Heart right ventricle (tissue), 16 donors: Measurements from ENCODE around the gene TRIM72. TPM values are rescaled to one million over a fixed set of nuclear protein-coding genes. Genes with fewer than 3 reads are reported as not detected.

Experiments
- ATAC-seq, 8 donors: fragments of 200-7000 bp; cut with Tn5 transposase; one replicate each; pipeline ENCODE4 v1.9.1; 2020; ENCODE audit warnings: mild to moderate bottlenecking in 8 of 8, moderate library complexity in 8 of 8, moderate number of reproducible peaks in 1 of 8
- DNase-seq, 2 donors: peaks; one replicate each; pipeline ENCODE4 v3.0.0-alpha.2; 2020
- H3K27ac ChIP-seq, 10 donors: fragments of 200-600 bp; sonication (generic) in 2 of 10; one replicate each; pipeline versions ENCODE4 v1.5.0 to v1.8.0; 2020 to 2022; ENCODE audit warnings: mild to moderate bottlenecking in 3 of 10
- H3K27me3 ChIP-seq, 7 donors: fragments of 200-600 bp; one replicate each; pipeline ENCODE4 v1.8.0; 2021 to 2022; ENCODE audit warnings: mild to moderate bottlenecking in 2 of 7
- H3K36me3 ChIP-seq, 9 donors: fragments of 200-600 bp; sonication (generic) in 1 of 9; one replicate each; pipeline versions ENCODE4 v1.5.0 to v1.8.0; 2020 to 2022; ENCODE audit warnings: mild to moderate bottlenecking in 2 of 9
- H3K4me1 ChIP-seq, 9 donors: fragments of 200-600 bp; sonication (generic) in 1 of 9; one replicate each; pipeline versions ENCODE4 v1.5.0 to v1.8.0; 2020 to 2022; ENCODE audit warnings: mild to moderate bottlenecking in 4 of 9
- H3K4me3 ChIP-seq, 10 donors: fragments of 200-600 bp; sonication (generic) in 2 of 10; one replicate each; pipeline versions ENCODE4 v1.5.0 to v1.8.0; 2020 to 2022; ENCODE audit warnings: mild to moderate bottlenecking in 7 of 10, moderate library complexity in 2 of 10
- H3K9me3 ChIP-seq, 11 donors: fragments of 200-600 bp in 10 of 11; sonication (generic) in 2 of 11; one replicate each; pipeline versions ENCODE4 v1.5.0 to v1.8.0; 2013 to 2022; ENCODE audit warnings: mild to moderate bottlenecking in 2 of 11, control low read depth in 1 of 11, moderate library complexity in 1 of 11
- CTCF ChIP-seq, 9 donors: fragments of 200-600 bp; sonication (generic) in 2 of 9; IDR thresholded peaks; one replicate each; pipeline versions ENCODE4 v1.5.0 to v1.8.0; 2021 to 2022; ENCODE audit warnings: antibody characterized with exemption in 9 of 9, mild to moderate bottlenecking in 5 of 9, moderate library complexity in 1 of 9
- WGBS, 2 donors: extraction: QIAGEN DNeasy Blood & Tissue Kit; methylation state at CpG; one replicate each; pipeline ENCODE4 v1.1.7; 2013; ENCODE audit warnings: inconsistent platforms in 1 of 2; 5-methylcytosine and 5-hydroxymethylcytosine counted together
- intact Hi-C, 10 donors: fragments of 100-400 bp; cut with DNase I; formaldehyde crosslinking; loops; one replicate each; pipeline versions ENCODE4 v1.11.1 to v1.14.2; 2022
- polyA plus RNA-seq, 2 donors: library from polyadenylated mRNA; stranded (reverse); fragments of 200-250 nt; gene quantifications; one replicate each; pipeline ENCODE4 v1.2.3, GENCODE V29; 2013
- total RNA-seq, 10 donors: library from RNA; stranded (reverse); fragmentation: NEBNext Ultra II Directional in 3 of 10; extraction: Animal tissue kit (Norgen Biotek cat#: 25700) in 3 of 10; gene quantifications; one replicate each; pipeline versions ENCODE4 v1.2.1 to v1.2.4, GENCODE V29; 2021 to 2023
- donor health status: Arrhythmogenic right ventricular cardiomyopathy.
- donor health status: ischemic (EF 13 %, LVEDD 7.1; RV severe dilation, severe dysfunction).
- donor health status: healthy with polysubstance abuse.
- donor health status: DM: no; HTN: yes; CAD: no.
- donor health status: DM: no; HTN: no; CAD: no.
- donor health status: ischemic (EF 25% LVEDD 6.9; RV normal size, moderate dysfunction).
- donor health status: ischemic (EF 25% LVEDD 5.7; RV mildly dilated, moderate dysfunction).
- donor health status: healthy.
- donor health status: DM: yes; HTN: yes; CAD: no.
- donor health status: Ischemic cardiomyopathy.
- donor health status: ischemic (EF 35%, LVEDD 5.7; RV mildly dilated, moderate dysfunction).
- donor health status: nonischemic (EF 11% LVEDD 7.7; RV severe dilation, severe dysfunction).
- donor health status: DM: yes; HTN: yes; CAD: no.
- donor health status: PGD.
- donor health status: ischemic (EF 29% LVEDD 5.4; RV normal size, mild dysfunction).
- donor health status: nonischemic (EF 23%, LVEDD 6.1; RV moderate dilation, normal function).

Gene TRIM72
- total and polyA plus RNA-seq, 12 donors = 0.51 to 4.8 (median 1.1) TPM

GRCh38 chr16:31184888-31185287 is 29.0 kb upstream of the TRIM72 start:
- TF ChIP-seq CTCF (IDR thresholded peaks at IDR 0.05) = no peak
- H3K27me3 ChIP-seq = no peaks in the 10 kb centered on the region
- H3K4me3 ChIP-seq = no peak overlapping the region
- 97 to 98% methylated on average over 14 of the region's 14 CpGs for WGBS, 2 donors
- DNase-seq (no peak), ATAC-seq (no peak)
- intact Hi-C loops = loop anchor here in 6 of 10 donors (5.0 to 10.0 kb wide), 6 partner anchors 43 to 270 kb away; partner anchors contain the start of genes ARMC5 (in 3 of the 6), ZNF843 (in 3 of the 6), KAT8 (in 1 of the 6) and ZNF646 (in 1 of the 6)
- H3K27ac ChIP-seq = peak overlapping the region in 1 of 10 donors; percentile 72
- peaks cover 5 to 81% (median 68%) of the 10 kb centered on the region in 9 donors for H3K36me3 ChIP-seq
- no peaks in the 10 kb centered on the region for H3K9me3 ChIP-seq
- peaks cover 10 to 71% (median 33%) of the 10 kb centered on the region in 9 donors for H3K4me1 ChIP-seq

- Histone ChIP-seq H3K4me3 (no peak overlapping the region), H3K4me1 (peaks cover 10 to 71% (median 33%) of the 10 kb centered on the region in 9 donors), H3K27me3 (no peaks in the 10 kb centered on the region), H3K36me3 (peaks cover 7 to 85% (median 73%) of the 10 kb centered on the region in 9 donors), H3K9me3 (no peaks in the 10 kb centered on the region), H3K27ac (peak overlapping the region in 1 of 10 donors; percentile 72)
- ATAC-seq = no peak
- DNase-seq = no peak
- no peak for TF ChIP-seq CTCF (IDR thresholded peaks at IDR 0.05)
- intact Hi-C loops = loop anchor here in 4 of 10 donors (10.0 kb wide), 3 partner anchors 111 to 269 kb away; partner anchors contain the start of genes ARMC5 (in 3 of the 4), ZNF646 (in 1 of the 4), ZNF668 (in 1 of the 4) and ZNF843 (in 1 of the 4)
- 66 to 68% methylated on average over 5 of the region's 5 CpGs for WGBS, 2 donors
Observed at GRCh38 chr16:31185339-31185738, 28.6 kb upstream of the TRIM72 start.

GRCh38 chr16:31186176-31186575 is 27.7 kb upstream of the TRIM72 start:
- DNase-seq (no peak), ATAC-seq (no peak)
- Histone ChIP-seq H3K4me3 (no peak overlapping the region), H3K27ac (peak overlapping the region in 1 of 10 donors; percentile 72), H3K27me3 (no peaks in the 10 kb centered on the region), H3K36me3 (peaks cover 7 to 94% (median 81%) of the 10 kb centered on the region in 9 donors), H3K4me1 (peaks cover 10 to 69% (median 28%) of the 10 kb centered on the region in 9 donors), H3K9me3 (no peaks in the 10 kb centered on the region)
- WGBS, 2 donors = 78 to 81% methylated on average over 7 of the region's 7 CpGs
- intact Hi-C loops = loop anchor here in 4 of 10 donors (2.0 to 10.0 kb wide), 4 partner anchors 15 to 269 kb away; partner anchors contain the start of genes ARMC5 (in 3 of the 4), ZNF646 (in 1 of the 4), ZNF668 (in 1 of the 4) and ZNF843 (in 1 of the 4)
- TF ChIP-seq CTCF (IDR thresholded peaks at IDR 0.05) = no peak

GRCh38 chr16:31186930-31187807 is 26.8 kb upstream of the TRIM72 start:
- intact Hi-C loops = loop anchor here in 4 of 10 donors (2.0 to 10.0 kb wide), 4 partner anchors 14 to 268 kb away; partner anchors contain the start of genes ARMC5 (in 3 of the 4), ZNF646 (in 1 of the 4), ZNF668 (in 1 of the 4) and ZNF843 (in 1 of the 4)
- 83 to 86% methylated on average over 10 of the region's 10 CpGs for WGBS, 2 donors
- ATAC-seq = no peak
- H3K27ac ChIP-seq = no peak overlapping the region
- H3K27me3 ChIP-seq = no peaks in the 10 kb centered on the region
- peaks cover 7 to 100% (median 91%) of the 10 kb centered on the region in 9 donors for H3K36me3 ChIP-seq
- no peaks in the 10 kb centered on the region for H3K9me3 ChIP-seq
- no peak overlapping the region for H3K4me3 ChIP-seq
- peaks cover 8 to 59% (median 19%) of the 10 kb centered on the region in 9 donors for H3K4me1 ChIP-seq
- no peak for TF ChIP-seq CTCF (IDR thresholded peaks at IDR 0.05)
- no peak for DNase-seq
